NCI-H446 (cell line): ENCODE results near the gene MAD1L1.
"Not testable (repeated sequence)": the region's sequence is repeated elsewhere in the genome, so short reads cannot be mapped to it uniquely, and the experiment has no call there.

Source experiments
- DNase-seq, 2 experiments: peaks; one replicate each; lab custom pipeline; 2025; lab: John Stamatoyannopoulos, UW

Gene MAD1L1

DNA sequence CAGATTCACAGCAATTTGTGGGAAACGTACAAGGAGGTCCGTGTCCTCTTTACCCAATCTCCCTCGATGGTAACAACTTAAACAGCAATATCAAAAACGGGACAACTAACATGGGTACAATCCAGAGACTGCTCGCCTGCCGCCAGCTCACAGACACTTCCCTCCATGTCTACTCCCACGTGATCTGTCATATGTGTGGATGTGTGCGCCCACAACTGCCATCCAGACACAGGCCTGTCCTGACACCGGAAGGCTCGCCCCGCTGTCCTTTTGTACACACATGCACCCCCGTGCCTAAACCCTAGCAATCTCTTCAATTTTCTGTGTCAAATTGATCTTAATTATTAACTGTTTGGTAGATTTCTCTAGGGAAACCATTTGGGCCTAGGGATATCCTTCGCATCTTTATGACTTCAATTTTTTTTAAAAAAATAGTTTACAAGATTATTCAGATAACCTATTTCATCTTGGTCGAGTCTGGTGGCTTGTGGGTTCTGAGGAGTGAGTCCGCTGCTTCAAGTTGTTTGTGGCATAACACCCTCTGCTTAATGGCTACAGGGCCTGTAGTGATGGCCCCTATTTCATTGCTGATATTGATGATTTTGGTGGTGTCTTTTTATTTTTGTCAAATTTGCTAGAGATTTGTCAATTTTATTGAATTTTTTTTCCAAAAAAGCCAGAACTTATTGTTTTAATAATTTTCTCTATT is 260.6 kb downstream of the MAD1L1 start:
- no peak for DNase-seq

- no peak for DNase-seq
These were observed 261.9 kb downstream of the MAD1L1 start for GRCh38 chr7:1970895-1971294.

GRCh38 chr7:1970285-1970660 is 262.5 kb downstream of the MAD1L1 start:
- not testable (repeated sequence) for DNase-seq

GRCh38 chr7:1969459-1970284 is 263.1 kb downstream of the MAD1L1 start:
- DNase-seq: no peak

GRCh38 chr7:1968397-1969111 is 264.2 kb downstream of the MAD1L1 start:
- DNase-seq: no peak

DNA sequence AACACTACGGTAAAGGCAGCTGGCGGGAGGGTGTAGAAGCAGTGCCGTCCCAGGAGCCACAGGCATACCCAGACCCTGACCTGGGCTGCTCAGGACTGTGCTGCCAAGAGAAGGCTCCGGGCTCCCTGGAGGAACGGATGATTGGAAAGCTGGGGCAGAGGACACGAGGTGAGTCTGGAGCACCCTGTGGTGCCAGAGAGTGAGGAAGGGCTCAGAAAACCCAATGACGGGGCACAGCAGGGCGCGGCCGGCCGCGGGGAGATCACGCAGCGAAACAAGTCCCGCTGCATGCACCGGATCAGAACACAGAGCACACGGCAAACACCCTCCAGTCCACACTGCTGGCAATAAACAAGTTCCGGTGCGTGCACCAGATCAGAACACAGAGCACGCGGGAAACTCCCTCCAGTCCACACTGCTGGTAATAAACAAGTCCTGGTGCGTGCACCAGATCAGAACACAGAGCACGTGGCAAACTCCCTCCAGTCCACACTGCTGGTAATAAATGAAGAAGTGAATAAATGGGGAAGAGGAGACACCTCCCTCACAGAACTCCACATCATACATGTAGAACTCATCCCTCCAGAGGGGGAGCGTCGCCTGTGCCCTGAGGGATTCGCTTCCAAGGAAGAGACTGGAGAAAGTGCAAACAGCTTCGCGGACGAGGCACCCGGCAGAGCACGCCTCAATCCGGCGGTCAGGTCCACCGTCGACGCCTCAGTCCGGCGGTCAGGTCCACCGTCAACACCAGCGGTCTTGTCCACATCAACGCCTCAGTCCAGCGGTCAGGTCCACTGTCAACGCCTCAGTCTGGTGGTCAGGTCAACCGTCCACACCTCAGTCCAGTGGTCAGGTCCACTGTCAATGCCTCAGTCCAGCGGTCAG is 265.0 kb downstream of the MAD1L1 start:
- DNase-seq: no peak

GRCh38 chr7:1966631-1967200 is 266.0 kb downstream of the MAD1L1 start:
- no peak for DNase-seq

- no peak for DNase-seq
These were observed 267.0 kb downstream of the MAD1L1 start for GRCh38 chr7:1965579-1966294.

DNA sequence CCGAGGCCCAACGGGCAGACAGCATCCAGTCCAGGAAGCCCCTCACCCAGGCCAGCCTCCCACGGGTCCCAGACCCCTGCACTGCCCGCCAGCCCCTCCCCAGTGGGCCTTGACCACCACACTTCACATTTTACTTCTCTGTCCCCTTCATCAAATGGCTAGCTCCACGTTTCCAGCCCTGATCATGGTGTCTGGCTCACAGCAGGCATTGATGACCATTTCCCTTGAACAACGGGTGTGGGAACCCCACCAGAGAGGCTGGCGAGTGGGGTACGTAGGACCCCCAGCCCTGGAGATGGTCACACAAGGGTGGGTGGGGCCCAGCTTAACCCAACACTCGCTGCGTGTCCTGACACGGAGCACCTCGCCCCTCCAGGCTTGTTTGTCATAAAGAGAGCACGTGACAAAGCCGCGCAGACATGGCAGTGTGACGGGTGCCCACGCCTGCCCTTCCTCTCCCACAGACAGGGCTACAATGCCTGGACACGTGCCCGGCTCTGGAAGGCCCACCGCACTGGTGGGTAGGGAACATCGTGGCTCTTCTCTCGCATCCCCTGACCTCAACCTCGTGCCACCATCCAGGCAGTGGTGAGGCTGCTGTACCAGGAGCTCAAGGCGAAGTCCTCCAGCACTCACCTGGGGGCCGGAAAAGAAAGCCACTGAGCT is 267.7 kb downstream of the MAD1L1 start:
- DNase-seq: no peak

DNA sequence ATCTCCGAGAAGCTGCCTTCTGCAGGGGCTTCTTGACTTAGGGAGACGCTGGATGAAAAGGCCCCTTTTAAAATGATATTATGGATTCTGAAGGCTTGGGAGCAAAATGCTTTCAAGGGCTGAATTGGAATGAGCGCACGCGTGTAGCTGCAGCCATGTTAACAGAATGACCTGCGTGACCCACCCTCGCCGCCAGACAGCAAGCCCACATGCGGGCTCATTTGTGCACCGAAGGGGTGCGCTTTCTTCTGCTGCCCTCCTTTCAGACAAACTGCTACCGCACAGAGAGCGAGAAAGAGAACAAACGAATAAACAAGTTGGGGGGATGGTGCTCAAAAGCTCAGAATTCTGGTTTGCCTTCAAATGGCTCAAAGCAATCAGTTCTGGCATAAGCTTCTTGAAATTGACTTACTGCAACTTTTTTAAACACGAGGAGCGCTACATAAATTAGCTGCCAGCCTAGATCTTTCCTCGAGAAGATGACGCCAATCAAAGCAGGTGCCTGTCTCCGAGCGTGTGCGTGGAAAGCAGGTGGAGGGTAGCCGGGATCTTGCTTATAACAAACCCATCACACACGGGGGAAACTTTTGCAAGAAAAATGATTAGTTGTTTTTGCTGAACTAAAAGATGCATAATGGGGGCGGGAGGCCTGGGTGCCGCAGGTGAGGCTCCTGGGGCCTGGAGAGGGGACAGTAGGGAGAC is 268.4 kb downstream of the MAD1L1 start:
- DNase-seq: no peak

- no peak for DNase-seq
These were observed 269.2 kb downstream of the MAD1L1 start for GRCh38 chr7:1963575-1963974.

DNA sequence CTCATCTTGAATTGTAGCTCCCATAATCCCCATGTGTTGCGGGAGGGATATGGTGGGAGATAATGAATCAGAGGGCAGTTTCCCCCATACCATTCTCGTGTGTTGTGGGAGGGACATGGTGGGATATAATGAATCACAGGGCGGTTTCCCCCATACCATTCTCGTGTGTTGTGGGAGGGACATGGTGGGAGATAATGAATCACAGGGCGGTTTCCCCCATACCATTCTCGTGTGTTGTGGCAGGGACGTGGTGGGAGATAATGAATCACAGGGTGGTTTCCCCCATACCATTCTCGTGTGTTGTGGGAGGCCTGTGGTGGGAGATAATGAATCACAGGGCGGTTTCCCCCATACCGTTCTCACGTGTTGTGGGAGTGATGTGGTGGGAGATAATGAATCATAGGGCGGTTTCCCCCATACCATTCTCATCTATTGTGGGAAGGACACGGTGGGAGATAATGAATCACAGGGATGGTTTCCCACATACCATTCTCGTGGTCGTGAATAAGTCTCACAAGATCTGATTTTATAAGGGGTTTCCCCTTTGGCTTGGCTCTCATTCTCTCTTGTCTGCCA is 271.0 kb downstream of the MAD1L1 start:
- no peak for DNase-seq

- DNase-seq: no peak
These were observed 273.4 kb downstream of the MAD1L1 start for GRCh38 chr7:1959305-1959704.

DNA sequence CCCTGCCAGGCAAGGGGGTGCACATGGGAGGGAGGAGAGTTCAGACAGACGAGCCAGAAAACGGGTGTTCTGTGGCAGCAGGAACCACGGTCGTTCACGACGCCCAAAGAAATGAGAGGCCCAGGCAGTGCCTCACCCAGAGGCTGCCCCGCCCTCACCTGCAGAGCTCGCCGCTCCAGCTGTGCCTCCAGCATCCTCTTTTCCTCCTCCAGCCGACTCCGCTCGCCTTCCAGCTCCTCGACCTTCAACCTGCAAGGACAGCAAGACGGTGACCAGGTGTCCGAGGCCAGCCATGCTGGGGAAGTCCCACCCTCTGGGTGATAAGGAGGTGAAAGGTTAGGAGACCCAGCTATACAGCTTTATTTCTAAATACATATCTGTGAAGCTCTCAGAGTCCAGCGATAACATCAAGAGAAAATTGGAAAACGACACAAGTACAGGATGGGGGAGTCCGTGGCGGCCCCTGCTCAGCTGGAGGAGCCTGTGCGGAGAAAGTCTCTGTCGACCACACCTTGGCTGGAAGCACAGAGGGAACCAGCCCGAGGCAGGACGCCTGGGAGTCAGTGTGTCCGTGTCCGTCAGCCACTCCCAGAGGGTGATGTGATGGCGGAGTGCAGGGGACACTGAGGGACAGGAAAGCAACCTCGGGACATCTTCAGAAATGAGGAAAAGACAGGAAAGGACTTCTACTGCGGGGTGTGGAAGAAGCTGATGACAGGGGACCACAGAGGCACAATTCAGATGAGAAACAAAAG is 275.1 kb downstream of the MAD1L1 start:
- no peak for DNase-seq

DNA sequence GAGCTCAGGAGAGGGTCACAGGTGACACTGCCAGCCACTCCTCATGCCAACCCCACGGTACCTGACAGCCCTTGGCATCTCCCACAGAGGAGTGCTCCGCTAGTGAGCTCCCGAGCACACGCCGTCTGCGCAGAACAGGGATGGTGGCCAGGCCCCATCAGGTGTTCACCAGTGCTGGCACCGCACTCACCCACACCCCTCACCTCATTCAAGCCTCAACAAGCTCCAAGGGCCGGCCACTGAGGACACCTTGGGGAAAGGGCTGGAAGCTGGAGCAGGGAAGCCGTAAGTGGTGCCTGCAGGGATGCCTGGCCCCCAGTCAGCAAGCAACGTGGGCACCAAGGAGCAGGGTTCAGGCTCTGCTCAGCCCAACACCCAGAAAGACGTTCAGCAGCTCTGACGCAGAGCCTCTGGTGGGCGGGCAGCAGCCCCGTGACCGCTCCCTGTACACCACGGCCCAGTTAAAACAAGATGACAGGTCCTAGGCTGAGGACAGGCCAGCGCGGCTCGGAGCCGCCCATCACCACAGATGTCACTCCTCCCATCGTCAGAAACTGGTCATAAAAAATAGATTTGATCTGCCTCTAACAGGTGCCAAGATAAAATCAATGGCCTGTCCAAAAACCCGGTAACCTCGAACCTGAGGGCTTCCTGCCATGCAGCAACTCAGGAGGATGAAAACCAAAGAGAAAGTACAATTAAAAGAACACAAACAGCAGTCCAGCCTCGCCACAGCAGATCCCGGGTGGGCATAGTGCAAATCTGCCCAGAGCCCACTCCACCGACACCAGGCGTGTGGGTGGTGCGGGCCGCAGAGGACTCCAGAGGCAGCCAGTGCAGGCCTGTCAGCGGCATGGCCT is 275.9 kb downstream of the MAD1L1 start:
- DNase-seq: no peak

GRCh38 chr7:1956141-1956540 is 276.6 kb downstream of the MAD1L1 start:
- DNase-seq: no peak

DNA sequence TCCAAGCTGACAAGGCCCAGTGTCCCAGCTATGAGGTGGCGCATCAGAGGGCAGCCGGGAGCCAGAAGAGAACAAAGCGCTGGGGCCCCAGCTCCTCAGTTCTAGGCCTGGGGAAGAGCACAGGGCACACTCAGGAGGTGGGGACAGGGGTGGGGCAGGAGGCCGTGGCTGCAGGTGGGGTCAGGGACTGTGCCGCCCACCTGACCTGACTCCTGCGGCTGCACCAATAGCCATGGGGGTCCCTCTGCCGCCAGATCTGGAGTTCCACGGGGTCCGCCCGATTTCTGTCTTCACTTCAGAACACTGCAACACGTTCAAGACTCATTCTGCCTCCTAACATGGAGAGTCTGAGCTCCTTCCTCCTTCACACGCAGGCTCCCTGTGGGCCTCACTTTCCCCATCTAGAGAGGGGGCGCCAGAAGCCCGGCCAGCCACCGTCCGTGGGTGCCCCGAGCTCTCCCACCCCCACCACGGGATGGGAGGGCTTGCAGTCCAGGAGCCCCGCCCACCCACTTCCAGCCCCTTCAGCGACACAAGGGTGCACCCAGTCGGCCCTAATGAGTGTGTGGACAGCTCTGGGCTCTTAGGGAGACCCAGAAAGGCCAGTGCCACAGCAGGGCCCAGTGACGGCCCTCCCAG is 278.3 kb downstream of the MAD1L1 start:
- DNase-seq: no peak
